Measurements from ENCODE around the gene TAF11. TPM values are rescaled to one million over a fixed set of nuclear protein-coding genes. Genes with fewer than 3 reads are reported as not detected.

The TAF11 gene
- polyA plus RNA-seq, 2 of the 4 experiments (the other 2 are of a cell fraction), result 17.3 to 28.9 TPM

DNA sequence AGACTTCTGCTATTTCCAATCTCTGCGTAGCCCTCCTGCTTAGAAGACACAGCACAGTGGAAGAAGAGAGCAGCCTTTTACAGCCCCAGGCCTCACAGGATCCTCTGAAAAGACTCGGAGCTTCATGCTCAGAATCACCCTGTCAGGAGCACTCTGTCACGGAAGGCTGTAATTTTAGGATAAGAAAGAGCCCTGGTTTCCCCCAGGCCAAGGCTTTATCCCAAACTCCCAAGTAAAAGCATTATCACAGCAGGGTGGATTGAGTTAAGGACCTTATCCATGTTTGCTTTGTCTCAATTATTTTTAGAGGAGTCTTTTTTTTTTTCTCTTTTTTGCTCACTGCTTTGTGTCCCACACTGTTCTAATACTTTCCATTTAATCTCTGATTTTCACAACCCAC is 40.4 kb upstream of the TAF11 start:
- no peak for ATAC-seq
- Histone ChIP-seq H3K4me2 (no peak overlapping the region), H3K27ac (no peak overlapping the region), H3K9me3 (no peaks in the 10 kb centered on the region), H3K4me3 (no peak overlapping the region), H3K4me1 (0 out of 3 replicates have a peak, but pooled peaks cover 4% of the 10 kb centered on the region)
- 93% methylated on average over 3 of the region's 3 CpGs for WGBS (ENCODE audit: missing lambda C conversion rate)
- no peak for DNase-seq (ENCODE audit: low read depth in 1 of 2, low spot score in 1 of 2)
- CTCF ChIA-PET, result interaction anchor here (1.2 kb wide), 1 partner anchor 313 kb away, joined by 3 read pairs; no protein-coding TSS in a partner anchor
- TF ChIP-seq CBX2 (IDR thresholded peaks at IDR 0.05; ENCODE audit: borderline replicate concordance, low read depth) (no peak), MYC (IDR thresholded peaks at IDR 0.05; ENCODE audit: borderline replicate concordance, low read length) (no peak)
- TF ChIP-seq, protein P1, sequence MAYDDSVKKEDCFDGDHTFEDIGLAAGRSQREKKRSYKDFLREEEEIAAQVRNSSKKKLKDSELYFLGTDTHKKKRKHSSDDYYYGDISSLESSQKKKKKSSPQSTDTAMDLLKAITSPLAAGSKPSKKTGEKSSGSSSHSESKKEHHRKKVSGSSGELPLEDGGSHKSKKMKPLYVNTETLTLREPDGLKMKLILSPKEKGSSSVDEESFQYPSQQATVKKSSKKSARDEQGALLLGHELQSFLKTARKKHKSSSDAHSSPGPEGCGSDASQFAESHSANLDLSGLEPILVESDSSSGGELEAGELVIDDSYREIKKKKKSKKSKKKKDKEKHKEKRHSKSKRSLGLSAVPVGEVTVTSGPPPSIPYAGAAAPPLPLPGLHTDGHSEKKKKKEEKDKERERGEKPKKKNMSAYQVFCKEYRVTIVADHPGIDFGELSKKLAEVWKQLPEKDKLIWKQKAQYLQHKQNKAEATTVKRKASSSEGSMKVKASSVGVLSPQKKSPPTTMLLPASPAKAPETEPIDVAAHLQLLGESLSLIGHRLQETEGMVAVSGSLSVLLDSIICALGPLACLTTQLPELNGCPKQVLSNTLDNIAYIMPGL (CRISPR knock-in tag; IDR thresholded peaks at IDR 0.05; ENCODE audit: borderline replicate concordance), result no peak
- TF ChIP-seq, protein P2, sequence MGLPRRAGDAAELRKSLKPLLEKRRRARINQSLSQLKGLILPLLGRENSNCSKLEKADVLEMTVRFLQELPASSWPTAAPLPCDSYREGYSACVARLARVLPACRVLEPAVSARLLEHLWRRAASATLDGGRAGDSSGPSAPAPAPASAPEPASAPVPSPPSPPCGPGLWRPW (IDR thresholded peaks at IDR 0.05), result no peak
- no peak for FAIRE-seq
- POLR2A ChIA-PET, result no interaction called here

DNA sequence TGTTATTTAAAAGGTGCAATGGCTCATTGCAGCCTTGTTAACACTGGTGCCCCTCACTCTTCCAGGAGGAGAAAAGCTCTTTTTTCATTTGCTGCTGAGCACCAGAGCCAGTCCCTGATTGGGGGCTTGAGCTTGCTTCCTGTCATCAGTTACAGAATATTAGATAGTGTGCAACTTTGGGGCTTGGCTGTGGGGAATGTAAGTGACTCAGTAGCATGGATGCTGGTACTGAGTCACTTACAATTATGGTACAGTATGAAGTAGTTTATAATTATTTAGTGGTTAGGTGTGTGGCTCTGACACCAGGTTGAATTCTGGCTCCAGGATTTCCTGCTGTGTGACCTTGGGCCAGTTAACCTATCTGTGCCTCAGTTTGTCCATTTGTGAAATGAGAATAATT is 38.8 kb upstream of the TAF11 start:
- DNase-seq (ENCODE audit: low read depth in 1 of 2, low spot score in 1 of 2) (no peak), ATAC-seq (no peak), FAIRE-seq (no peak)
- CTCF ChIA-PET, result no interaction called here
- H3K4me3 ChIP-seq, result no peak overlapping the region
- H3K4me2 ChIP-seq, result no peak overlapping the region
- POLR2A ChIA-PET, result no interaction called here
- H3K27ac ChIP-seq, result no peak overlapping the region
- TF ChIP-seq KDM1A (IDR thresholded peaks at IDR 0.05; ENCODE audit: low read depth), result no peak
- no peak for TF ChIP-seq CBX2 (IDR thresholded peaks at IDR 0.05; ENCODE audit: borderline replicate concordance, low read depth)
- TF ChIP-seq, protein P3, sequence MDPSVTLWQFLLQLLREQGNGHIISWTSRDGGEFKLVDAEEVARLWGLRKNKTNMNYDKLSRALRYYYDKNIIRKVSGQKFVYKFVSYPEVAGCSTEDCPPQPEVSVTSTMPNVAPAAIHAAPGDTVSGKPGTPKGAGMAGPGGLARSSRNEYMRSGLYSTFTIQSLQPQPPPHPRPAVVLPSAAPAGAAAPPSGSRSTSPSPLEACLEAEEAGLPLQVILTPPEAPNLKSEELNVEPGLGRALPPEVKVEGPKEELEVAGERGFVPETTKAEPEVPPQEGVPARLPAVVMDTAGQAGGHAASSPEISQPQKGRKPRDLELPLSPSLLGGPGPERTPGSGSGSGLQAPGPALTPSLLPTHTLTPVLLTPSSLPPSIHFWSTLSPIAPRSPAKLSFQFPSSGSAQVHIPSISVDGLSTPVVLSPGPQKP (IDR thresholded peaks at IDR 0.05; ENCODE audit: low read depth, low read length), result no peak
- TF ChIP-seq MAZ (IDR thresholded peaks at IDR 0.05; ENCODE audit: borderline replicate concordance, low read depth, low read length), result no peak
- no peak for TF ChIP-seq CHD2 (IDR thresholded peaks at IDR 0.05; ENCODE audit: low read length, partially characterized antibody)
- TF ChIP-seq, protein P1 (CRISPR knock-in tag; IDR thresholded peaks at IDR 0.05; ENCODE audit: borderline replicate concordance), result no peak
- TF ChIP-seq MYC (IDR thresholded peaks at IDR 0.05; ENCODE audit: borderline replicate concordance, low read length), result no peak
- no peak for TF ChIP-seq RAD21 (conservative IDR thresholded peaks at IDR 0.05 in 1 of 2, IDR thresholded peaks at IDR 0.05 in 1 of 2)
- no peaks in the 10 kb centered on the region for H3K9me3 ChIP-seq
- H3K4me1 ChIP-seq, result peaks cover 10% of the 10 kb centered on the region; the same call in 1 of the 3 replicates

DNA sequence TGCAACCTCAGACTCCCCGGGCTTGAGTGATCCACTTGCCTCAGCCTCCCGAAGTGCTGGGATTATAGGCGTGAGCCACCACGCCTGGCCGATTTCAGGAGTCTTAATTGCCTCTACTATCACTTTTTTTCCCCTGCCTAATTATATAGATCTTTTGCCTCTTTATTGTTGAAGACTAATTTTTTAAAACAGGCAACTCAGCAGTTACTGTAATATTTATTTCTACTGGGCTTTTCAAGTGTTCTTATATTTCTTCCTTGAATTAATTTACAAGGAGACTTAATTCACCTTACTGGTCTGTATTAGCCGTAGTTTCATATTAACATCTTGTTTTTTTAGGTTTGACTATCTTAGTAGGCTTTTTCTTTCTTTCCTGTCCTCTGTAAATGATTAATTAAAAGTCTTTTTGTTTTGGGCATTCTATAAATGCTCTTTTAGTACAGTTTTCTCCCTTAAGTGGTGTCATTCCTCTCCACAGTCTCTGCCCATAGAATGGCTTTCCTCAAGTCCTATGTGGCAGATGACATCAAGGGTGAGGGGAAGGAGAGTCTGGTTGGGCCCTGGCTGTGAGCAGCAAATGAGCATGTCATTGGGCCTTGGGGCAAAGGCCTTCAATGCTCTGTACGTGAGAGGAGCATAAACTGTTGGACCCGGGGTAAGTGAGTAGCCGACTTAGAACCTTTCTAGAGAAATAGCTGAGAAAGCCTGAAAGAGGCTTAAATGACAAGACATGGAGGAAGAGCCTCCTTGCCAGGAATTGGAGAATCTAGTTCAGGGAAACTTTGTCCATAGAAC is 37.2 kb upstream of the TAF11 start:
- H3K4me2 ChIP-seq, result no peak overlapping the region
- no peaks in the 10 kb centered on the region for H3K9me3 ChIP-seq
- ATAC-seq (no peak), DNase-seq (ENCODE audit: low read depth in 1 of 2, low spot score in 1 of 2) (no peak), FAIRE-seq (no peak)
- ChIA-PET CTCF (no interaction called here), POLR2A (no interaction called here)
- H3K4me3 ChIP-seq, result no peak overlapping the region
- WGBS (ENCODE audit: missing lambda C conversion rate), result 93% methylated on average over 9 of the region's 9 CpGs
- H3K4me1 ChIP-seq, result peaks cover 10% of the 10 kb centered on the region; the same call in 1 of the 3 replicates
- H3K27ac ChIP-seq, result no peak overlapping the region
- TF ChIP-seq EHMT2 (IDR thresholded peaks at IDR 0.05; ENCODE audit: low read depth) (no peak), RAD21 (conservative IDR thresholded peaks at IDR 0.05 in 1 of 2, IDR thresholded peaks at IDR 0.05 in 1 of 2) (no peak), JUN (IDR thresholded peaks at IDR 0.05) (no peak), ESRRA (IDR thresholded peaks at IDR 0.05; ENCODE audit: borderline replicate concordance, low read length) (no peak), BHLHE40 (IDR thresholded peaks at IDR 0.05; ENCODE audit: low read depth, low read length) (no peak), NR3C1 (IDR thresholded peaks at IDR 0.05) (no peak), HOXB13 (CRISPR knock-in tag; IDR thresholded peaks at IDR 0.05; ENCODE audit: low read depth) (no peak), FOXS1 (CRISPR knock-in tag; IDR thresholded peaks at IDR 0.05) (no peak), HDAC2 (IDR thresholded peaks at IDR 0.05) (no peak), CHD4 (IDR thresholded peaks at IDR 0.05; ENCODE audit: borderline replicate concordance) (no peak), MYC (IDR thresholded peaks at IDR 0.05; ENCODE audit: borderline replicate concordance, low read length) (no peak)
- TF ChIP-seq, protein P4, sequence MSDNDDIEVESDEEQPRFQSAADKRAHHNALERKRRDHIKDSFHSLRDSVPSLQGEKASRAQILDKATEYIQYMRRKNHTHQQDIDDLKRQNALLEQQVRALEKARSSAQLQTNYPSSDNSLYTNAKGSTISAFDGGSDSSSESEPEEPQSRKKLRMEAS (IDR thresholded peaks at IDR 0.05), result no peak
- TF ChIP-seq, protein P1 (CRISPR knock-in tag; IDR thresholded peaks at IDR 0.05; ENCODE audit: borderline replicate concordance), result no peak
- TF ChIP-seq, protein P5, sequence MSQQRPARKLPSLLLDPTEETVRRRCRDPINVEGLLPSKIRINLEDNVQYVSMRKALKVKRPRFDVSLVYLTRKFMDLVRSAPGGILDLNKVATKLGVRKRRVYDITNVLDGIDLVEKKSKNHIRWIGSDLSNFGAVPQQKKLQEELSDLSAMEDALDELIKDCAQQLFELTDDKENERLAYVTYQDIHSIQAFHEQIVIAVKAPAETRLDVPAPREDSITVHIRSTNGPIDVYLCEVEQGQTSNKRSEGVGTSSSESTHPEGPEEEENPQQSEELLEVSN (IDR thresholded peaks at IDR 0.05; ENCODE audit: borderline replicate concordance, low read depth), result no peak

Data from A549 (cell line).